NT2/D1 (cell line): Measurements from ENCODE around the gene RAD23B.

Source experiments
- SUZ12 ChIP-seq: IDR thresholded peaks from 2 replicates; pipeline ENCODE4 v1.6.1; 2011; ENCODE audit not compliant: insufficient read length, insufficient read depth; ENCODE audit errors: extremely low read depth
- YY1 ChIP-seq: IDR thresholded peaks from 2 replicates; pipeline ENCODE4 v1.6.1; 2011; ENCODE audit not compliant: insufficient read length, insufficient read depth
- ZNF274 ChIP-seq: IDR thresholded peaks from 2 replicates; pipeline ENCODE4 v1.6.1; 2011; ENCODE audit warnings: mild to moderate bottlenecking, low read depth, low read length

DNA sequence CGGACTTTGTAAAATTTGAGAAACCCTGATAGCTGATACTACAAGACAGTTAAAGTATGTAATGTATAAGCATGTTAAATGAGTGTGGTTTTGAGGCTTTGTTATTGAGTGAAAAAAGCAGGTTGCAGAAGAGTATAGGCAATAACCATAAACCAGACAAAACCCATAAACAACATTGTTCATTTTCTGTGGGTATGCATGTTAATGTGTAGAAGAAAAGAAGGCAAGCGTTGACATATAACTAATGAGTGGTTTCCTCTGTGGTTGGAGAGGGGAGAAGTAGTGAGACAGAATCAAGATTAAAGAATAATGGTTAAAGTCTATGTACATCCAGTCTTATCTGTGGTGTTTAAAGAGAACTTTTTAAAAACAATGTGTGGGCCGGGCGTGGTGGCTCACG, 26.2 kb downstream of the RAD23B start:
- TF ChIP-seq YY1 = no peak
- TF ChIP-seq ZNF274 = no peak
- no peak for TF ChIP-seq SUZ12
